Calu3 (cell line): ENCODE measurements around the gene SORCS1. TPM values are rescaled to one million over a fixed set of nuclear protein-coding genes. Genes with fewer than 3 reads are reported as not detected.

ENCODE experiments used
- BruUV-seq: library from RNA; stranded (reverse); fragments of 400-500 nt; replicated peaks from 2 replicates; lab custom pipeline; 2021; lab: Mats Ljungman, UMichigan
- CTCF ChIA-PET: fragments of 300-600 bp; sonication (Branson Sonifier 250); formaldehyde crosslinking; loops from one replicate; lab custom pipeline; 2022; ENCODE audit warnings: antibody characterized with exemption; lab: Charles Lee
- DNase-seq: peaks from one replicate; pipeline ENCODE4 v3.0.0; 2022
- H3K27ac Mint-ChIP-seq: one replicate; pipeline ENCODE4 v1.8.0; 2022; ENCODE audit warnings: mixed read lengths; ENCODE audit not compliant: unreplicated experiment
- H3K27me3 Mint-ChIP-seq: one replicate; pipeline ENCODE4 v1.8.0; 2022; ENCODE audit warnings: mixed read lengths; ENCODE audit not compliant: unreplicated experiment
- H3K36me3 Mint-ChIP-seq: one replicate; pipeline ENCODE4 v1.8.0; 2022; ENCODE audit warnings: mild to moderate bottlenecking, moderate library complexity, mixed read lengths; ENCODE audit not compliant: insufficient read depth, unreplicated experiment
- H3K4me1 Mint-ChIP-seq: one replicate; pipeline ENCODE4 v1.8.0; 2022; ENCODE audit warnings: mild to moderate bottlenecking, low read depth, mixed read lengths; ENCODE audit not compliant: unreplicated experiment
- H3K4me3 Mint-ChIP-seq: one replicate; pipeline ENCODE4 v1.8.0; 2022; ENCODE audit warnings: mild to moderate bottlenecking, low read depth, moderate library complexity, mixed read lengths; ENCODE audit not compliant: unreplicated experiment
- H3K9me3 Mint-ChIP-seq: one replicate; pipeline ENCODE4 v1.8.0; 2022; ENCODE audit warnings: low read depth, mixed read lengths; ENCODE audit not compliant: unreplicated experiment
- intact Hi-C: fragments of 100-400 bp; cut with micrococcal nuclease; formaldehyde crosslinking; loops from one replicate; pipeline ENCODE4 v1.10.0; 2022; ENCODE audit not compliant: unreplicated experiment
- total RNA-seq: library from RNA; stranded (reverse); gene quantifications from 2 replicates; pipeline ENCODE4 v1.2.3, GENCODE V29; 2022
- TF ChIP-seq, protein P1 (sequence below): fragments of 200-600 bp; IDR thresholded peaks from one replicate; pipeline ENCODE4 v1.8.0; 2022; ENCODE audit warnings: antibody characterized with exemption; ENCODE audit not compliant: unreplicated experiment

The SORCS1 gene
- total RNA-seq, 1 experiment from 2014 or later, result not detected

DNA sequence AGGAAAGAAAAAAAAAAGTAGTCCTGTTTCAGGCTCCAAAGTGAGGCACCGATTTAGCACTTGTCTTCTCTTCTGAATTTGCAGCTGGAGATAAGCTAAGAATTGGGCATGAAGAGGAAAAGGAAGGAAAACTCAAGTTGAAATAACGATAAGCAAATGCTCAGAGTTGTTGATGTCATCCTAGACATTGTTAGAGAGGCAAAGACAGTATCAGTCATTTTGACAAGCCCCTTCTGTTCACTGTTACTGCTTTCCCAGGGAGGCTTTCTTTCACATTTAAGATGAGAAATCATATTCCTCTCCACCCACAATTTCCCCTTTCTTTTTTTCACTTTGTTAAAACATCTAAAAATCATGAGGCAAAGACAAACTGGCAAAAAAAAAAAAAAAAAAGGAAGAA is 41.8 kb downstream of the SORCS1 start:
- TF ChIP-seq, protein P1, sequence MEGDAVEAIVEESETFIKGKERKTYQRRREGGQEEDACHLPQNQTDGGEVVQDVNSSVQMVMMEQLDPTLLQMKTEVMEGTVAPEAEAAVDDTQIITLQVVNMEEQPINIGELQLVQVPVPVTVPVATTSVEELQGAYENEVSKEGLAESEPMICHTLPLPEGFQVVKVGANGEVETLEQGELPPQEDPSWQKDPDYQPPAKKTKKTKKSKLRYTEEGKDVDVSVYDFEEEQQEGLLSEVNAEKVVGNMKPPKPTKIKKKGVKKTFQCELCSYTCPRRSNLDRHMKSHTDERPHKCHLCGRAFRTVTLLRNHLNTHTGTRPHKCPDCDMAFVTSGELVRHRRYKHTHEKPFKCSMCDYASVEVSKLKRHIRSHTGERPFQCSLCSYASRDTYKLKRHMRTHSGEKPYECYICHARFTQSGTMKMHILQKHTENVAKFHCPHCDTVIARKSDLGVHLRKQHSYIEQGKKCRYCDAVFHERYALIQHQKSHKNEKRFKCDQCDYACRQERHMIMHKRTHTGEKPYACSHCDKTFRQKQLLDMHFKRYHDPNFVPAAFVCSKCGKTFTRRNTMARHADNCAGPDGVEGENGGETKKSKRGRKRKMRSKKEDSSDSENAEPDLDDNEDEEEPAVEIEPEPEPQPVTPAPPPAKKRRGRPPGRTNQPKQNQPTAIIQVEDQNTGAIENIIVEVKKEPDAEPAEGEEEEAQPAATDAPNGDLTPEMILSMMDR, result no peak
- no TSS peak for BruUV-seq
- CTCF ChIA-PET, result interaction anchor here (0.7 kb wide), 1 partner anchor 612 kb away, joined by 4 read pairs; no protein-coding TSS in a partner anchor

GRCh38 chr10:107118866-107119265 is 45.6 kb downstream of the SORCS1 start:
- H3K9me3 Mint-ChIP-seq, result peaks cover 3% of the 10 kb centered on the region
- H3K27ac Mint-ChIP-seq, result no peak overlapping the region
- intact Hi-C loops, result no loop called here
- H3K27me3 Mint-ChIP-seq, result no peaks in the 10 kb centered on the region
- no peaks in the 10 kb centered on the region for H3K36me3 Mint-ChIP-seq
- TF ChIP-seq, protein P1, result no peak
- no peak for DNase-seq
- CTCF ChIA-PET, result no interaction called here
- H3K4me3 Mint-ChIP-seq, result no peak overlapping the region
- BruUV-seq, result no TSS peak
- no peaks in the 10 kb centered on the region for H3K4me1 Mint-ChIP-seq

More for the DNA sequence above, 41.8 kb downstream of the SORCS1 start:
- Mint-ChIP-seq H3K9me3 (no peaks in the 10 kb centered on the region), H3K27ac (no peak overlapping the region), H3K27me3 (no peaks in the 10 kb centered on the region), H3K4me1 (no peaks in the 10 kb centered on the region), H3K4me3 (no peak overlapping the region), H3K36me3 (no peaks in the 10 kb centered on the region)
- DNase-seq, result no peak
- intact Hi-C loops, result no loop called here

GRCh38 chr10:107104026-107104652 is 60.4 kb downstream of the SORCS1 start:
- H3K27me3 Mint-ChIP-seq, result no peaks in the 10 kb centered on the region
- CTCF ChIA-PET, result no interaction called here
- H3K36me3 Mint-ChIP-seq, result no peaks in the 10 kb centered on the region
- no peak overlapping the region for H3K27ac Mint-ChIP-seq
- H3K9me3 Mint-ChIP-seq, result peaks cover 7% of the 10 kb centered on the region
- intact Hi-C loops, result no loop called here
- BruUV-seq, result no TSS peak
- DNase-seq, result no peak
- TF ChIP-seq, protein P1, result no peak
- no peaks in the 10 kb centered on the region for H3K4me1 Mint-ChIP-seq
- H3K4me3 Mint-ChIP-seq, result no peak overlapping the region

DNA sequence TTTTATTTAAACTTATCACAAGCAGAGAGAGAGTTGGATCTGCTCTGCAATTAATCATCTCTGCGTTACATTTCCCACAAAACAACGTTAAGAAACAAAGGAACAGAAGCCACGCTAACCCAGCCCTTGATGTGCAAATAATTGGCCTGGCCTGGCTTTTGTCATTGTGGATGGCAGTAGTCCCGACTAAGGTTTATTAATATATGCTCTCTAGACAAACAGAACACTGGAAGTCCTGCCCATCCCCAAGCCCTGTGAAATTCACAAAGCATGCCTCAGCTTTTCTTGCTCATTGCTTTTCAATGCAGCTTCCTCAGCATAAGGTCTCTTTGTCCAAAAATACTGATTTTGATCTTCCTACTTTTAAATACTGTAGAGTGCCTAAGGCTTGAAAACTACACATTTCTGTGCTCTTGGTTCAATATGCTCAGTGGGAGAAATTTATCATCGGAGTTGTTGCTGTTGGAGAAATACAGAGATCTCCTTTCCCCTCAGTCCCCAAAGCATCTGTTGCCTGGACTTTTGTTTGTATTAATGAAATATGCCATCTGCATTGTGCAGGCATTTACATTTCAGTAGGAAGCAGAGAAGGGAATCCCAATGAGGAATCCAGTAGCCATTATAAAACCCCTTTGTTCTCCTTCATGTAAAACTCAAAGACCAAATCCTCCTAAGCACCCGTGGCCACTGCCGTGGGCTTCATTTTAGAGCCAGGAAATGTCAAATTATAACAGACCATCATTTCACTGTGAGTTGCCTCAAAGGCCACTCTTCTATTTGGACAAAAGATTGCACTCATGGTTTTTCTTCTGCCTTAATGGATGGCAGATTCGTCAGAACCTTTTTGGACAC is 61.1 kb downstream of the SORCS1 start:
- no peaks in the 10 kb centered on the region for H3K27me3 Mint-ChIP-seq
- no peak overlapping the region for H3K27ac Mint-ChIP-seq
- H3K9me3 Mint-ChIP-seq, result peaks cover 7% of the 10 kb centered on the region
- BruUV-seq, result no TSS peak
- no peaks in the 10 kb centered on the region for H3K36me3 Mint-ChIP-seq
- H3K4me3 Mint-ChIP-seq, result no peak overlapping the region
- H3K4me1 Mint-ChIP-seq, result no peaks in the 10 kb centered on the region
- TF ChIP-seq, protein P1, result no peak
- CTCF ChIA-PET, result no interaction called here
- DNase-seq, result no peak
- intact Hi-C loops, result no loop called here
